GM18873 (cell line): ENCODE results near the gene MTMR4.
"Not testable (repeated sequence)": the region's sequence is repeated elsewhere in the genome, so short reads cannot be mapped to it uniquely, and the experiment has no call there.

Source experiments
- ATAC-seq: cut with Tn5 transposase; IDR thresholded peaks from one replicate; pipeline ENCODE4 v1.9.1; 2021; ENCODE audit warnings: mild to moderate bottlenecking, moderate library complexity, moderate number of reproducible peaks; ENCODE audit not compliant: unreplicated experiment, low FRiP score

The MTMR4 gene

GRCh38 chr17:58527306-58527705, 12.9 kb upstream of the MTMR4 start:
- ATAC-seq: no peak

- ATAC-seq: no peak
These were observed 10.8 kb upstream of the MTMR4 start for GRCh38 chr17:58525239-58525638.

GRCh38 chr17:58521680-58522079, 7.2 kb upstream of the MTMR4 start:
- ATAC-seq: no peak

- ATAC-seq: no peak
These were observed 6.5 kb upstream of the MTMR4 start for GRCh38 chr17:58520843-58521430.

GRCh38 chr17:58517928-58518609, 3.6 kb upstream of the MTMR4 start:
- ATAC-seq: peak; percentile 88

- no peak for ATAC-seq
These were observed 3.0 kb upstream of the MTMR4 start for GRCh38 chr17:58517378-58517927.

- ATAC-seq: no peak
These were observed 2.4 kb upstream of the MTMR4 start for GRCh38 chr17:58516644-58517377.

- ATAC-seq: no peak
These were observed 848 bp upstream of the MTMR4 start for GRCh38 chr17:58515286-58515685.

GRCh38 chr17:58514770-58515157, 326 bp upstream of the MTMR4 start:
- no peak for ATAC-seq

- no peak for ATAC-seq
These were observed 1.0 kb downstream of the MTMR4 start for GRCh38 chr17:58513267-58513964.

- ATAC-seq: no peak
These were observed 4.4 kb downstream of the MTMR4 start for GRCh38 chr17:58510075-58510474.

- ATAC-seq: no peak
These were observed 5.9 kb downstream of the MTMR4 start for GRCh38 chr17:58508341-58509067.

- ATAC-seq: no peak
These were observed 7.3 kb downstream of the MTMR4 start for GRCh38 chr17:58507123-58507634.

GRCh38 chr17:58506354-58507080, 7.9 kb downstream of the MTMR4 start:
- no peak for ATAC-seq

GRCh38 chr17:58504826-58505351, 9.5 kb downstream of the MTMR4 start:
- ATAC-seq: peak; percentile 81

GRCh38 chr17:58503866-58504265, 10.6 kb downstream of the MTMR4 start:
- ATAC-seq: no peak

- not testable (repeated sequence) for ATAC-seq
These were observed 11.3 kb downstream of the MTMR4 start for GRCh38 chr17:58503134-58503533.

- ATAC-seq: no peak
These were observed 13.0 kb downstream of the MTMR4 start for GRCh38 chr17:58501451-58501850.
